Stimulated activated CD8-positive, alpha-beta memory T cell treated with anti-CD3 and anti-CD28 coated beads, Interleukin-2, amount 100 ng/mL, for 48 hours (primary cell): Measurements from ENCODE around the gene GUCY2D.

Experiments
- DNase-seq, 2 donors: peaks; one replicate each; pipeline ENCODE4 v3.0.0-alpha.2; 2020; ENCODE audit warnings: low read depth in 2 of 2

Gene GUCY2D

DNA sequence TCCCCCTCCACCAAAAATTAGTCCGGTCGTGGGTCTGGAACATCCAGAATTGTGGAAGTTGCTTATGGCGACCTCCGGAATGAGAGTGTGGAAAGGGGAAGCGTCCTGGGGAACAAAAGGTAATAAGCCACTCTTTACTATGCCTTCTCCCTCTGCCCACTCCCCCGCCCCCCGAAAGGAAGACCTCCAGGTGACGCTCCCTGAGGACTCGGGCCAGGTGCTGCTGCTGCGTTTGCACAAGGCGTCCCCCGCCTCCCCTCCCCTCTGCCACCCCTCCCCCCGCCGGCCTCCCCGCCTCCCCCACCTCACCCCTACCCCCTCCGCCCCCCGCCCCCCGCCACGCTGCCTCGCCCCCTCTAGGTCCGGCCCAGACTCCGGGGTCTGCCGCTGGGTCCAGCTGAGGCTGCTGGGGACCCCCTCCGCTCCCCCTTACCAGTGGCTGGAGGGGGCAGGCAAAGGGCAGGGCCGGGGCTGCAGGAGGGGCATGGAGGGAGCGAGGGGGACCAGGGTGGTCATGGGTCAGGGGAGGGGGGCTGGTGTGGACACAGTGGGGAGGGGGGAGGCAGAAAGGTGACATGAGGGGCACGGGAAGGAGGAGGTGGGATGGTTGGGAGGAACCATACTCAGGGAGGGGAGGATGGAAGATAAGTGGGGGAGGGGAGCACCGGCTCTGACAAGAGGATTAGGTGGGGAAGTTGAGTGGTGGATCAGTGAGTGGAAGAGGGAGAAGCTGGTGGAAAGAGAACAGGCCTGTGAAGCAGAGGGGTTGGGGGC, 61.5 kb downstream of the GUCY2D start:
- no peak for DNase-seq

DNA sequence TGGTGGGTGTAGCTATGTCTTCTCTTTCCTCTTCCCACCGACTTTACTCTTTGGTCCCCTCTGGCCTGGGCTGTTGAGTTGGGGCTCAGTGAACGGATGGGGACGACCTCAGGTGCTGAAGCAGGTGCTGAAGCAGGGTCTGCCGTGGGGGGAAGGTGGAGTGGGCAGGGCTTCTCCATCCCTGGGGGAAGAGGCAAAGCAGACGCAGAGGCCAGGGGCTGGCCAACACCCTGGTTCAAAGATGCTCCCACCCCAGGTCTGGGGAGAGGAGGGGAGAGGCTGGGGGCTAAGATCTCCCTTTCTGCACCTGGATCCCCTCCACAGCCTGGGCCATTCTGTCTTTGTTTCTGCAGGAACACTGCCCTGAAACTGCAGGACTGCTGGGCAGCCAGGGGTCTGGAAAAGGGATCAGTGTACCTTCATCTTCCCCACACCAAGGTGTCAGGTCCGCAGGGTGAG, 62.2 kb downstream of the GUCY2D start:
- no peak for DNase-seq

DNA sequence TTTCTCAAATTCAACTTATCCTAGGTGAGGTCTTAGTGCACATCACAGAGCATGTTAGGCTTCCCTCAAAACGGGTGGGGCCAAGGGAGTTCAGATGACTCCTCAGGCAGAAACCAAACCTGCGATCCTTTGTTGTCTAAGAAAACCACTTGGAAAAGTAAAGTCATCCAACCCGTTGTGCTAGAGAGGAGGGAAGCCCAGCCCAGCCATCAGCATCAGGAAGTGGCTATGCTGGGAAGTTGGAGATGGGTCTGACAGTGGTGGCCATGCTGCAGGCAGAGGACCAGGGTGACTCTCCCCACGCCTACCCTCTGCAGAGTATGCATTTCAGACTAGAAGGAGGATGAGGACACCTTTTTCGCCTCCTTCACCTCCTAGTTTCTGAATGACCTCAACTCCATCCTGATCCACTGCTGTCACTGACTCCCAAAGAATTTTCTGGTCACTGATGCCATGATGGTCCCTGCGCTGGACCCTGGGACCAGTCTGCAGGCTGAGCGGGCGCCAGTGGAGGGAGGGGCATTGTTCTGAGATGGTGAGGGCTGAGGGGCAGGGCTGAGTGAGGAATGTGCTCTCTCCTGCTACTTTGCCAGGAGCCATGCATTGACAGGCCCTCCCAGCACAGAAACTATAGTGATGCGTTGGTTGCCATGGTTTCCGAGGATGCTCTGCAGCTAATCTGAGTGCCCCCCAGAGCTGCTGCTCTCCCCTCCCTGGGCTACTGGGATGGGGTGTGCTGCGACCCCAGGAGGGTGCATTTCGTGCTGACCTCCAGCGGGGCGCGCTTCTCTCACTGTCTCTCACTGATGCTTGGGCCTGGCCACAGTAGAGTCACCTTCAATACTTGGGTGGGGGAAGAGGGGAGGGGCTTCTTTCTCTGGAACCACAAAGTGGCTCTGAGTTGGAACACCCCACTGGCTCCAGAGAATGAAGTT, 64.7 kb downstream of the GUCY2D start:
- no peak for DNase-seq

DNA sequence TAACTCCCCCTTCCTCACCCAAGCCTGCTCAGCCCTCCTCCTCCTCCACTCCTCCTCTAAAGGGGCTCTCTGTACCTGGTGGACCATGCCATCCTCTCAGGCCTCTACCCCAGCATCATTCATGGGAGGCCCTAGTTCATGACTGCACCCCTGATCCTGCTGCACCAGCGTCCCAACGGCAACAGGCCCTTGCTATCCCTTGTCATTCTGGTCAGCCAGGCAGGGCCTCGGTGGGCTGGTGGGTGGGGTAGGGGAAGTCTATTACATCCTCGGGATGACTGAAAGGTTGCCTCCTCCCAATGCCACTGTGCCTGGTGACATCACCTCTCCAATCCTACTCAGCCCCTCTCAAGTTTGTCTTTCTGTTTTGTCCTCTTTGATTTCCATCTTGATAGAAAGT, 65.4 kb downstream of the GUCY2D start:
- DNase-seq: no peak

DNA sequence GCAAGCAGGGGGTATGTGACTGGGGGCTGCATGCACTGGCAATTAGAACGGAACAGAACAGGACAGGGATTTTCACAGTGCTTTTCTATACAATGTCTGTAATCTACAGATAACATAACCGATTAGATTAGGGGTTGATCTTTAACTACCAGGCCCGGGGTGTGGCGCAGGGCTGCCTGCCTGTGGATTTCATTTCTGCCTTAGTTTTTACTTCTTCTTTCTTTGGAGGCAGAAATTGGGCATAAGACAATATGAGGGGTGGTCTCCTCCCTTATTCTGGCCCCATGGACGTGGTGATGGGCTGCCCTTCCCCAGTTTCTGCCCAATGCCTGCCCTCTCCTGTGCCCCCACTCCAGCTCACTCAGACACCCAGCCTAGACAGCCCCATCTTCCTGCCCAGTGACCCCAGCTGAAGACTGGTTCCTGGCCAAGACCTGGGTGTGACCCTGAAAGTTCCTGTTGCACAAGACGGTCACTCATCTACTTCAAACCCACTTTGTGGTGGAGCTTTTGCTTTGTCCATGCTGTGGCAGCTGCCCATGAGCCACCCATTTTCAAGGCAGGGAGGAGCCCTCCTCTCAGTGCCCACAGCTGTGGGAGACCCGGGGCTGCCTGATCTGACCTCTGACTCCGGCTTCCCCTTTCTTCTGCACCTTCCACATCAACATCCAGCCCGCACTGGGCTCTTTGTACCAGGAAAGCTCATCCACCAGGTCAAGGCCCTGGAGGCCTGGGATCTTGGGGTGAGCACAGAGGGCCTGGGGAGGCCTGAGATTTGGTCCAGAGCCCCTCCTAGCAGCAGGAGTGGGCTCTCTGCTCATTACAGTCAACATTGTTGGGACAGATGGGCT, 66.5 kb downstream of the GUCY2D start:
- no peak for DNase-seq

DNA sequence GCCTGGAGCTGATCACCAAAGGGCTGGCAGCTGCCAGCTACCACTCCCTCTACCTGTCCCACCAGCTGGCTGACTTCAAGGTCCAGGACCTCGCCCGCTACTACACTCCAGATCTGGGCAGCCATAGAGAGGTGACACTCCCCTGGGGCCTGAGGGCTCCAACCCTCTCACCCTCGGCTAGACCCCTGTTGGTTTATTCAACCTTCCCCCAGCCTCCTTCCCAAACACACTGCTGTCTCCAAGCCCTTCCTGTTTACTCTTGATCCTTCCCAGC, 67.1 kb downstream of the GUCY2D start:
- no peak for DNase-seq
